Measurements from ENCODE around the gene ROCK1.

The ROCK1 gene

GRCh38 chr18:21101172-21101571 is 10.4 kb downstream of the ROCK1 start:
- DNase-seq, result no peak

- no peak for DNase-seq
These were observed 10.9 kb downstream of the ROCK1 start for GRCh38 chr18:21100678-21101077.

DNA sequence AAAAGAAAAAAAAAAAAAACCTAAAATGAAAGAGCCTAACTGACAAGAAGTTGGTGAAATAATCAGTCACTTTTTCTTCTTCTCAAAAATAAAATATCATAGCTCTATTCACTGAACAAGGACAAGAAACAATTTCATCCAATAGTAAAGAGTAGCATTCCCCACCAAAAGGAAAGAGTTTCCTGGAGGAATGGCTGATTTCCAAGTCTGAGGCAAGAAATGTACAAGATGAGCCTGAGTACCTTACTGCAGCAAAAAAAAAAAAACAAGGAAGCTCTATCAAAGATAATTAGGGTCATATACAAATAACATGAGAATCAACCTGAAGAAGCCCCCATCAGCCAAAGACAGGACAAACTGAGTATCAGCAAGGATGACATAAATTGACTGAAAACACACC is 11.5 kb downstream of the ROCK1 start:
- no peak for DNase-seq

- no peak for DNase-seq
These were observed 12.2 kb downstream of the ROCK1 start for GRCh38 chr18:21099442-21099841.

DNA sequence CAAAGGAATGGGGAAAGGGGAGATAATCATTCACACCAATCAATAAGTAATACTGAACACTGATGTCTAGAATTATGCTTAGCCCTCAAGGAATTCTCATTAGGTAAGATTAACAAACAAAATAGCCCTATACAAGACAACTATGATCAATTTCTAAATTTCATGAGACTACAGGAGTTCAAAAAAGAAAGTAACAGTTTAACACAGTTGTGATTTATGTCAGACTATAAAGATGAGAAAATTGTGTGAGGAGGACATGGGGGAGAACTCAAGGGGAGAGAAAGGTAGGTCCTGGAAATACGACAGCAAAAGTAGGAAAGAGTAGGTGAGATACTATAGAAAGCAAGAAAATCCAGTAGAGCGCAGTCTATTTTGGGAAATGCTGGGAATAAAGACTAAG is 14.9 kb downstream of the ROCK1 start:
- DNase-seq, result no peak

DNA sequence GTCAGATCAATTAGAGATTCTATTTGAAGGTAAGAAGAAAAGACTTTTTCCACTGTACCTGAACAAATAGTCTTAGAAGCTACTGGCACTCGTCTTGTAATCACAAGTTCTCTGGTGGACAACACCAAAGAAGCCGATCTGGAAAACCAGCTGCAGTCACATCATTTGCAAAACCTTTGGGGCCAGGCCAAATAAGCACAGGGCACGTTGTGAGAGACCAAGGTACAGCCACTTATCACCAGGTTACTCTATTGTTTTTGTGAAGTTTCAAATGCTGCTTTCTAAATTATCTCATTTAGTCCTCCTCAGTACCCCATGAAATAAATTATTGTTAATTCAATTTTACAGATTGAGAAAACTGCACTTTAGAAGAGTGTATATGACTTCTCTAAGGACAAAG is 18.5 kb downstream of the ROCK1 start:
- DNase-seq, result no peak

DNA sequence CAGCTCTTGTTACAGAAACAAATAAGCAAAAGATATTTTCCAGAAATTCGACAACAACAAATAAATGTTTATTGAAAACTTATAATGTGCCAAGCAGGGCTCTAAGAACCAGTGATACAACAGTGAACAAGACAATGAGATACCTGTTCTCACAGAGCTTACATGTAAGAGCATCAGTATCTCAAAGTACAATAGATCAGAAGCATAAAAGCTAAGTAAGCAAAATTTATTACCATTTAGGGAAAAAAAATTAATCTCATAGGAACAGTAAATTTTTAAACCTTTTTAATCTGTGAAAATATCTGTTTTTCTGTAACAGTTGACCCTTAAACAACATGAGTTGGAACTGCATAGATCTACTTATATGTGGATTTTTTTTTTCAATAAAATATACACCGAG is 20.9 kb downstream of the ROCK1 start:
- no peak for DNase-seq

DNA sequence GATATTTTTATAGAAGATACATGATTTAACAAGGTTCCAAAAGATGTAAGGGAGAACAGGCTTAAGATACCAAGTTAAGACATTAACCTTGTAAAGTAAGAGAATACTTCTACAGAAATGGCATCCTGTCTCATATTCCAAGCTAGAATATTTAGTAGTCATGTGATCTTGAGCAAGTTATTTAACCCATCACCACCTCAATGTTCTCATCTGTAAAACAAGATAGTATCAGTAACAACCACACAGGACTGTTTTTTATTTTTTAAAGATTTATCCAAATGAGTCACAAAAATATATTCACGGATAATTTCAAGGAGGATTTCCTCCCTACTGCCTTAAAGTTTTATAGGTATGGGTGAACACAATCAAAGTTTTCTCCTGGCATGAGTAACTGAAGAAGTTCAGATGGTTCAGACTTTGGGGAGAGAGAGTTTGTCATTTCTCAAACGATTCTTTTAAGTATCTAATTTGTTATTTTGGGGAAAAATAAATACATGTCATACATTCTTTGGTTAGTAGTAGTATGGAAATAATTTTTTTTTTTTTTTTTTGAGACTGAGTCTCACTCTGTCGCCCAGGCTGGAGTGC is 25.9 kb downstream of the ROCK1 start:
- DNase-seq, result no peak

- no peak for DNase-seq
These were observed 27.0 kb downstream of the ROCK1 start for GRCh38 chr18:21084511-21085078.

- DNase-seq, result no peak
These were observed 28.6 kb downstream of the ROCK1 start for GRCh38 chr18:21083017-21083416.

DNA sequence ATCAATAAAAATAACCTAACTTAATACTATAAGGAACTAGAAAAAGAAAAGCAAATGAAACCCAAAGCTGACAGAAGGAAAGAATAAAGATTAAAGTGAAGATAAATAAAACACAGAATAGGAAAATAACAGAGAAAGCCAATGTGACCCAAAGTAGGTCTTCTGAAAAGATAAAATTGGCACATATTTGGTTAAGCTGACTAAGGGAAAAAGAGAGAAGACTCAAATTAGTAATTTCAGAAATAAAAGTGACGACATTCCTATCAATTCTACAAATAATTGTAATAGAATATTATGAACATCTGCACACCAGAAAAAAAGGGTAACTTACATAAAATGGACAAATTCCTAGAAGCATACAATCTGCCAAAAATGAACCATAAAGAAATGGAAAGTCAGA is 30.2 kb downstream of the ROCK1 start:
- DNase-seq, result no peak

GRCh38 chr18:21080576-21080975 is 31.0 kb downstream of the ROCK1 start:
- no peak for DNase-seq

GRCh38 chr18:21074336-21075323 is 37.0 kb downstream of the ROCK1 start:
- DNase-seq, result no peak

DNA sequence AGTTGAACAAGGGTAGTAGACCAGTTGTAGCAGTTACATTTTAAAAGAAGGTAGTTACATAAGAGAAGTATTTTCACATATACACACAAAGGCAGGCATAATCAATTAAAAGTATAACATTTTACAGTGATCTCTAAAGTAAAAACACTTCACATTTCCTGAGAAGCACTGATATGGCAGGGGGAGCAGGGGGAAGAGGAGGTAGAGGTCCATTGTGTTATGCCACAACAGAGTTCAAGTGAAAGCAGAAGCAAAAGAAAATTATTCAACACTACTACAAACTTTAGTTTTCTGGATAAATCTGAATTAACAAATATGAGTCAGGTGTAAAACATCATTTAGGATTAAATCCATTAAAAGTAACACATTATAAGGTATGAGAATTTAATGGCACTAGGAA is 38.4 kb downstream of the ROCK1 start:
- DNase-seq, result no peak

DNA sequence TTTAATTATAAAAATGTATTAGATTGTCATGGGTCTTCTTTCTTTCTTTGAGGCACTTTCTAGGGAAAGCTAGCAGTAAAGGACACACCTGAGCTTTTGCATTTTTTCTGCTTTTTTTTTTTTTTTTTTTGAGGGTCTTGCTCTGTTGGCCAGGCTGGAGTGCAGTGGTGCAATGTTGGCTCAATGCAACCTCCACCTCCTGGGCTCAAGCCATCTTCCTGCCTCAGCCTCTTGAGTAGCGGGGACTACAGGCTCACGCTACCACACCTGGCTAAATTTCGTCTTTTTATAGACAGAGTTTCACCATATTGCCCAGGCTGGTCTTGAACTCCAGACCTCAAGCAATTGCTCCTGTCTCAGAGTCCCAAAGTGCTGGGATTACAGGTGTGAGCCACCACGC is 40.5 kb downstream of the ROCK1 start:
- no peak for DNase-seq

DNA sequence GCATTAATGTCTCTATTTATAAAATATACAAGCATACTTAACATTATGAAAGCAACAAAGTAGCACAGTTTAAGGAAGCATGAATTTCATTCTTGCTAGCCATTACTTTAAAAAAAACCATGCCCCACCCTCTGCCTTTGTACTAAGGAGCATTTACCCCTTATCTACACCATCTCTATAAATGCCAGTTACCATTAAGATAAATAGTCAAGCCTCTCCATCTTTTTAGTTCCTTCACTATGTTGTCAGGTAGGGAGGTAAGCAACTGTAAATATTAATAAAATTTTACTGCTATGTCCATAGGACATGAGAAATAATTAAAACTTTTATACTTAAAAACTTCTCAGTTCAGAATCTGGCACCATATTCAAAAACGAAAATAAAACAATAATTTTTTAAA is 42.1 kb downstream of the ROCK1 start:
- DNase-seq, result no peak

GRCh38 chr18:21064347-21064746 is 47.3 kb downstream of the ROCK1 start:
- DNase-seq, result no peak

- DNase-seq, result no peak
These were observed 48.6 kb downstream of the ROCK1 start for GRCh38 chr18:21063011-21063410.

DNA sequence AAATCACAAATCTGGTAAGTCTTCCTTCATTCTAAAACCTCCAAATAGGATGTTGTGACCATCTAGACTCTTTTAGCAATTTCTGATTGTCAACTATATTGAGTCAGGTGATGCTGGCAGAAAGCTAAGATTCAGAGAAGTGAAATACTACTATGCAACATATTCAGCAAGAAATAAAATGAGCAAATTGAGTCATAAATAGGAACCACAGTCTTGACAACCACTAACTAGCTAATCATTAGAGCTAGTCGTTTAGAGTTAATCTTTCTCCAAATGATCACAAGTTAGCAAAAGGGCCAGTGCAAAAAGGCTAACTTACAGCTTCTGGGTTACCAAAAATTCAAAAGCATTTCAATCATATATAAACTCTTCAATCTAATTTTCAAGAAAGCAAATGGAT is 54.5 kb downstream of the ROCK1 start:
- no peak for DNase-seq

DNA sequence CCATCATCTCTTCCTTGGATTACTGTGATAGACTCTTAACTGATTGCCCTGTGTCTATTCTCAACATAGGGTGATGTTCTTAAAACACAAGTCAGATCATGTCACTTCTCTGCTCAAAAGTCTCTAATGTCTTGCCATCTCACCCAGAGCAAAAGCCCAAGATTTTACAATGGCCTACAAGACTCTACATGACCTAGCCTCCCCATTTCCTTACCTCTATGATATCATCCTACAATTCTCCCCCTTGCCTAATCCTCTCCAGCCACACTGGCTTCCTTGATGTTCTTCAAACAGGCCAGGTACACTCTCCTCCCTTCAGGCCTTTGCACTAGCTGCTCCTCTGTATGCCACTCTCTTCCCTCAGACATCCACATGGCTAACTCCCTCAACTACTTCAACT is 55.1 kb downstream of the ROCK1 start:
- no peak for DNase-seq

GRCh38 chr18:21054252-21054821 is 57.3 kb downstream of the ROCK1 start:
- no peak for DNase-seq

- DNase-seq, result no peak
These were observed 58.5 kb downstream of the ROCK1 start for GRCh38 chr18:21053127-21053526.

GRCh38 chr18:21052385-21052784 is 59.2 kb downstream of the ROCK1 start:
- no peak for DNase-seq

GRCh38 chr18:21051620-21052019 is 60.0 kb downstream of the ROCK1 start:
- no peak for DNase-seq
